ENCODE results near the gene GPRASP3. TPM values are rescaled to one million over a fixed set of nuclear protein-coding genes. Genes with fewer than 3 reads are reported as not detected.

GPRASP3 gene
- total and polyA plus RNA-seq, 2 donors (not counting 3 experiments of a cell fraction or from before 2014, with no cell fraction given): 4.0 to 7.2 TPM

DNA sequence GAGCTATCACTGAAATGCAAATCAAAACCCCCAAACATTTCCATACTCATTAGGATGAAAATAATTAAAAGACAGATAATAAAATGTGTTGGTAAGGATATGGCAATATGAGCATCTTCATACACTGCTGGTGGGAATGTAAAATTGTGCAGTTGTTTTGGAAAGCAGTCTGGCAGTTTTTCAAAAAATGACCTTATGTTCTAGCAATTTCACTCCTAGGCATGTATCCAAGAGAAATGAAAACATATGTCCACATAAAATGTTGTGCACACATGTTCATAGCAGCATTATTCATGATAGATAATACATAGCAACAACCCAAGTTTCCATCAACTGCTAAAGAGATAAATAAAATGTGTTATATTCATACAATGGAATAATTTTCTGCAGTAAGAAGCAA lies 23.0 kb upstream of the GPRASP3 start:
- Histone ChIP-seq H3K27ac (ENCODE audit: insufficient read depth, low read depth, low read length) (no peak overlapping the region), H3K9me3 (replicated peaks; ENCODE audit: control insufficient read depth, insufficient read depth, low read length) (no peaks in the 10 kb centered on the region), H3K79me2 (ENCODE audit: control insufficient read depth, insufficient read depth, low read length) (no peaks in the 10 kb centered on the region), H3K36me3 (ENCODE audit: control insufficient read depth in 2 of 2, extremely low read depth in 1 of 2, insufficient read depth in 2 of 2, low read length in 2 of 2) (no peaks in the 10 kb centered on the region), H3K27me3 (ENCODE audit: control insufficient read depth in 2 of 2, insufficient read depth in 2 of 2, low read length in 2 of 2) (no peaks in the 10 kb centered on the region), H4K20me1 (replicated peaks; ENCODE audit: control insufficient read depth, extremely low read depth, insufficient read depth, low read length) (no peaks in the 10 kb centered on the region), H3K4me2 (ENCODE audit: insufficient read depth, low read length) (no peak overlapping the region), H2AFZ (ENCODE audit: low read depth, low read length) (no peak overlapping the region), H3K9ac (replicated peaks; ENCODE audit: extremely low read depth, insufficient read depth, low read length) (no peak overlapping the region), H3K4me1 (ENCODE audit: control insufficient read depth, extremely low read depth, insufficient read depth, low read length) (no peaks in the 10 kb centered on the region), H3K9me1 (replicated peaks; ENCODE audit: control insufficient read depth, extremely low read depth, insufficient read depth, low read length) (no peaks in the 10 kb centered on the region), H3K4me3 (replicated peaks in 1 of 3; ENCODE audit: insufficient read depth in 1 of 3, low read depth in 1 of 3, low read length in 3 of 3) (no peak overlapping the region)
- FAIRE-seq: no peak
- peak; percentile 35 for DNase-seq (ENCODE audit: low read depth, low spot score)
- dilution Hi-C loops (cut with MboI; ENCODE audit: extremely low pct_ligation_motif_present, low sequenced_read_pairs) (no loop called here), intact Hi-C loops (cut with micrococcal nuclease) (no loop called here)
- POLR2A ChIA-PET: no interaction called here
- CTCF ChIA-PET: no interaction called here
- TF ChIP-seq CTCF (IDR thresholded peaks at IDR 0.05; ENCODE audit: extremely low read depth in 1 of 2, insufficient read depth in 1 of 2, low read depth in 1 of 2, low read length in 2 of 2): no peak
- TF ChIP-seq FOS (IDR thresholded peaks at IDR 0.05; ENCODE audit: borderline replicate concordance, insufficient read depth, low read length): no peak
- TF ChIP-seq JUN (IDR thresholded peaks at IDR 0.05; ENCODE audit: borderline replicate concordance, insufficient read depth, insufficient read length, low read depth): no peak
- no peak for TF ChIP-seq EZH2 (IDR thresholded peaks at IDR 0.05; ENCODE audit: borderline replicate concordance, low read depth, low read length, severe bottlenecking)
- no peak for TF ChIP-seq POLR2AphosphoS5 (IDR thresholded peaks at IDR 0.05; ENCODE audit: insufficient read depth, low read depth, low read length)
- TF ChIP-seq GATA2 (IDR thresholded peaks at IDR 0.05; ENCODE audit: insufficient read depth, insufficient read length, low read depth, low read length): no peak
- no peak for TF ChIP-seq MYC (IDR thresholded peaks at IDR 0.05; ENCODE audit: low read depth, low read length)
- no peak for TF ChIP-seq MAX (IDR thresholded peaks at IDR 0.05; ENCODE audit: insufficient read depth, insufficient read length)
- no peak for TF ChIP-seq POLR2A (IDR thresholded peaks at IDR 0.05; ENCODE audit: low read depth, low read length)
- BruUV-seq (replicated peaks): no TSS peak
